ENCODE results near the gene PRM1. TPM values are rescaled to one million over a fixed set of nuclear protein-coding genes. Genes with fewer than 3 reads are reported as not detected.

The PRM1 gene
- total RNA-seq, 1 donor from 2014 or later, result not detected

DNA sequence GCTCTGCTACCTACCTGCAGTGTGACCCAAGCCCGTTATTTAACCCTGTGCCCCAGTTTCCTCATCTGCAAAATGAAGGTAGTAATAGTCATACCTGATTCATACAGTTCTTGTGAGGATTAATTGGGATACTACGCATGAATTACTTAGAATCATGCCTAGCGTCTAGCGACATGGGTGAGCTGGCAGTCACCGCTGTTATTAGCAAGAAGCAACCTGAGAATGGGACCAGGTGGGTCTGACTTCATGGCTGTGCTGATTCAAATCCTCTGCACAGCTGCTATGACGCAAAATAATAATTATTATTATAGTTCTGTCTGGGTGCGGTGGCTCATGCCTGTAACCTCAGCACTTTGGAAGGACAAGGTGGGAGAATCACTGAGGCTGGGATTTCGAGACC lies 33.0 kb downstream of the PRM1 start:
- no peaks in the 10 kb centered on the region for H3K9me3 Mint-ChIP-seq

GRCh38 chr16:11245988-11246387 lies 35.1 kb downstream of the PRM1 start:
- Mint-ChIP-seq H3K9me3 (no peaks in the 10 kb centered on the region), H3K36me3 (no peaks in the 10 kb centered on the region)

More for the DNA sequence above, 33.0 kb downstream of the PRM1 start:
- no peak overlapping the region for H3K27ac Mint-ChIP-seq
- H3K4me1 Mint-ChIP-seq, result peaks cover 6% of the 10 kb centered on the region
- TF ChIP-seq, protein P1, sequence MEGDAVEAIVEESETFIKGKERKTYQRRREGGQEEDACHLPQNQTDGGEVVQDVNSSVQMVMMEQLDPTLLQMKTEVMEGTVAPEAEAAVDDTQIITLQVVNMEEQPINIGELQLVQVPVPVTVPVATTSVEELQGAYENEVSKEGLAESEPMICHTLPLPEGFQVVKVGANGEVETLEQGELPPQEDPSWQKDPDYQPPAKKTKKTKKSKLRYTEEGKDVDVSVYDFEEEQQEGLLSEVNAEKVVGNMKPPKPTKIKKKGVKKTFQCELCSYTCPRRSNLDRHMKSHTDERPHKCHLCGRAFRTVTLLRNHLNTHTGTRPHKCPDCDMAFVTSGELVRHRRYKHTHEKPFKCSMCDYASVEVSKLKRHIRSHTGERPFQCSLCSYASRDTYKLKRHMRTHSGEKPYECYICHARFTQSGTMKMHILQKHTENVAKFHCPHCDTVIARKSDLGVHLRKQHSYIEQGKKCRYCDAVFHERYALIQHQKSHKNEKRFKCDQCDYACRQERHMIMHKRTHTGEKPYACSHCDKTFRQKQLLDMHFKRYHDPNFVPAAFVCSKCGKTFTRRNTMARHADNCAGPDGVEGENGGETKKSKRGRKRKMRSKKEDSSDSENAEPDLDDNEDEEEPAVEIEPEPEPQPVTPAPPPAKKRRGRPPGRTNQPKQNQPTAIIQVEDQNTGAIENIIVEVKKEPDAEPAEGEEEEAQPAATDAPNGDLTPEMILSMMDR (IDR thresholded peaks at IDR 0.05; ENCODE audit: unreplicated experiment), result no peak
- no peak overlapping the region for H3K4me3 Mint-ChIP-seq
- no peak for DNase-seq (ENCODE audit: low spot score in 2 of 2, unreplicated experiment in 2 of 2)
- H3K36me3 Mint-ChIP-seq, result no peaks in the 10 kb centered on the region
- no peaks in the 10 kb centered on the region for H3K27me3 Mint-ChIP-seq (ENCODE audit: low read depth)

GRCh38 chr16:11245222-11245737 lies 35.9 kb downstream of the PRM1 start:
- DNase-seq (ENCODE audit: low spot score in 2 of 2, unreplicated experiment in 2 of 2), result no peak
- TF ChIP-seq, protein P1 (IDR thresholded peaks at IDR 0.05; ENCODE audit: unreplicated experiment), result no peak
- no peaks in the 10 kb centered on the region for H3K27me3 Mint-ChIP-seq (ENCODE audit: low read depth)
- H3K9me3 Mint-ChIP-seq, result no peaks in the 10 kb centered on the region
- no peak overlapping the region for H3K4me3 Mint-ChIP-seq
- H3K27ac Mint-ChIP-seq, result no peak overlapping the region
- H3K36me3 Mint-ChIP-seq, result no peaks in the 10 kb centered on the region
- no peaks in the 10 kb centered on the region for H3K4me1 Mint-ChIP-seq

More at GRCh38 chr16:11245988-11246387, 35.1 kb downstream of the PRM1 start:
- H3K4me1 Mint-ChIP-seq, result no peaks in the 10 kb centered on the region
- H3K27ac Mint-ChIP-seq, result no peak overlapping the region
- H3K4me3 Mint-ChIP-seq, result no peak overlapping the region
- H3K27me3 Mint-ChIP-seq (ENCODE audit: low read depth), result no peaks in the 10 kb centered on the region
- TF ChIP-seq, protein P1 (IDR thresholded peaks at IDR 0.05; ENCODE audit: unreplicated experiment), result no peak
- no peak for DNase-seq (ENCODE audit: low spot score in 2 of 2, unreplicated experiment in 2 of 2)

GRCh38 chr16:11242658-11243057 lies 38.5 kb downstream of the PRM1 start:
- Mint-ChIP-seq H3K27ac (no peak overlapping the region), H3K36me3 (no peaks in the 10 kb centered on the region), H3K4me1 (no peaks in the 10 kb centered on the region), H3K4me3 (no peak overlapping the region), H3K9me3 (no peaks in the 10 kb centered on the region), H3K27me3 (ENCODE audit: low read depth) (no peaks in the 10 kb centered on the region)
- no peak for DNase-seq (ENCODE audit: low spot score in 2 of 2, unreplicated experiment in 2 of 2)
- TF ChIP-seq, protein P1 (IDR thresholded peaks at IDR 0.05; ENCODE audit: unreplicated experiment), result no peak

GRCh38 chr16:11241480-11242204 lies 39.5 kb downstream of the PRM1 start:
- Mint-ChIP-seq H3K4me1 (no peaks in the 10 kb centered on the region), H3K4me3 (no peak overlapping the region), H3K27ac (no peak overlapping the region), H3K36me3 (no peaks in the 10 kb centered on the region), H3K27me3 (ENCODE audit: low read depth) (no peaks in the 10 kb centered on the region), H3K9me3 (no peaks in the 10 kb centered on the region)
- TF ChIP-seq, protein P1 (IDR thresholded peaks at IDR 0.05; ENCODE audit: unreplicated experiment), result no peak
- no peak for DNase-seq (ENCODE audit: low spot score in 2 of 2, unreplicated experiment in 2 of 2)

All from mesothelial cell of epicardium (in vitro differentiated cells).